K562 (cell line): ENCODE results near the gene LCP2. TPM values are rescaled to one million over a fixed set of nuclear protein-coding genes. Genes with fewer than 3 reads are reported as not detected.

Source experiments
- DIDO1 ChIP-seq: fragments of 450-650 bp; IDR thresholded peaks from 2 replicates; pipeline ENCODE4 v1.6.1; 2016; ENCODE audit warnings: low read depth, missing biosample characterization, missing genetic modification characterization
- E2F6 ChIP-seq, 2 experiments: IDR thresholded peaks; 2 replicates each; pipeline ENCODE4 v1.6.1; 2011; ENCODE audit warnings: borderline replicate concordance in 1 of 2, control low read depth in 1 of 2, low read depth in 1 of 2, low read length in 1 of 2, mild to moderate bottlenecking in 1 of 2, mixed read lengths in 1 of 2, moderate library complexity in 1 of 2; ENCODE audit not compliant: insufficient read depth in 1 of 2, insufficient read length in 1 of 2, poor library complexity in 1 of 2, severe bottlenecking in 1 of 2; ENCODE audit errors: extremely low read depth in 1 of 2
- EGR1 ChIP-seq: fragments of 450-650 bp; conservative IDR thresholded peaks from 2 replicates; pipeline ENCODE4 v1.6.1; 2017; ENCODE audit warnings: mild to moderate bottlenecking
- GMEB1 ChIP-seq: fragments of 250-450 bp; sonication (Bioruptor Pico); IDR thresholded peaks from 2 replicates; pipeline ENCODE4 v1.4.0; 2020; ENCODE audit warnings: mild to moderate bottlenecking
- ID3 ChIP-seq, 2 experiments: fragments of 250-450 bp in 1 of 2; fragments of 450-650 bp in 1 of 2; sonication (Bioruptor Pico) in 1 of 2; IDR thresholded peaks; 2 replicates each; pipeline versions ENCODE4 v1.6.1 to v1.8.0; 2016 to 2021; ENCODE audit warnings: mild to moderate bottlenecking in 2 of 2, moderate library complexity in 2 of 2, missing compliant biosample characterization in 1 of 2, missing genetic modification characterization in 1 of 2
- IRF9 ChIP-seq: fragments of 450-650 bp; IDR thresholded peaks from 2 replicates; pipeline ENCODE4 v1.6.1; 2016; ENCODE audit warnings: missing biosample characterization, missing genetic modification characterization
- MCM3 ChIP-seq: fragments of 450-650 bp; IDR thresholded peaks from 2 replicates; pipeline ENCODE4 v1.6.1; 2016
- NFXL1 ChIP-seq: fragments of 450-650 bp; formaldehyde crosslinking; IDR thresholded peaks from 2 replicates; pipeline ENCODE4 v1.4.0; 2021; ENCODE audit warnings: mild to moderate bottlenecking
- NKRF ChIP-seq: fragments of 450-650 bp; IDR thresholded peaks from 2 replicates; pipeline ENCODE4 v1.6.1; 2016; ENCODE audit warnings: borderline replicate concordance
- PHF20 ChIP-seq: fragments of 450-650 bp; IDR thresholded peaks from 2 replicates; pipeline ENCODE4 v1.6.1; 2018; ENCODE audit not compliant: partially characterized antibody
- POLR2A ChIP-seq: fragments of 450-650 bp; conservative IDR thresholded peaks from 2 replicates; pipeline ENCODE4 v1.6.1; 2016
- POLR2H ChIP-seq: IDR thresholded peaks from 2 replicates; pipeline ENCODE4 v1.6.1; 2016; ENCODE audit warnings: missing genetic modification characterization, low read depth, mild to moderate bottlenecking, control low read depth, missing compliant biosample characterization, moderate library complexity
- PURB ChIP-seq: sonication (generic); formaldehyde crosslinking; IDR thresholded peaks from 2 replicates; pipeline ENCODE4 v1.9.0; 2021; ENCODE audit warnings: low read depth, mild to moderate bottlenecking, missing genetic modification reagents
- RAD51 ChIP-seq: fragments of 450-650 bp; IDR thresholded peaks from 2 replicates; pipeline ENCODE4 v1.7.1; 2016; ENCODE audit warnings: low read depth, mild to moderate bottlenecking, borderline replicate concordance
- RBM15 ChIP-seq: fragments of 200-400 bp; formaldehyde crosslinking; IDR thresholded peaks from 2 replicates; pipeline ENCODE4 v1.6.1; 2018; ENCODE audit warnings: mild to moderate bottlenecking, low read length, moderate library complexity; ENCODE audit not compliant: insufficient read depth
- RBM25 ChIP-seq: fragments of 200-400 bp; formaldehyde crosslinking; IDR thresholded peaks from 2 replicates; pipeline ENCODE4 v1.6.1; 2018; ENCODE audit warnings: low read length, low read depth, moderate library complexity; ENCODE audit not compliant: severe bottlenecking
- STAT5A ChIP-seq: IDR thresholded peaks from 2 replicates; pipeline ENCODE4 v1.6.1; 2012; ENCODE audit warnings: low read length, inconsistent platforms, borderline replicate concordance
- YY1 ChIP-seq, 3 experiments: IDR thresholded peaks; 2 replicates each; pipeline ENCODE4 v1.6.1; 2011; ENCODE audit warnings: low read length in 2 of 3, mild to moderate bottlenecking in 2 of 3, moderate library complexity in 2 of 3, borderline replicate concordance in 1 of 3, control low read depth in 1 of 3, low read depth in 1 of 3; ENCODE audit not compliant: insufficient read depth in 3 of 3, insufficient replicate concordance in 2 of 3, control insufficient read depth in 1 of 3, insufficient read length in 1 of 3; ENCODE audit errors: extremely low read depth in 1 of 3
- ZNF589 ChIP-seq: fragments of 200-800 bp; sonication (Bioruptor generic); IDR thresholded peaks from 2 replicates; pipeline ENCODE4 v1.6.1; 2016; ENCODE audit warnings: low read depth, missing genetic modification characterization, missing compliant biosample characterization
- polyA plus RNA-seq, 8 experiments: library from polyadenylated mRNA; depleted of rRNA in 4 of 8; stranded (reverse) in 5 of 8; unstranded in 3 of 8; fragments of >200 nt; fragmentation: Nextera tagmentation in 2 of 8; fragmentation: Illumina TruSeq in 1 of 8; extraction: Ambion mirVana in 2 of 8; extraction: Trizol in 1 of 8; gene quantifications; 2 replicates each; pipeline versions ENCODE4 v1.2.1 to v1.2.3, GENCODE V29; 2011 to 2014; ENCODE audit warnings: inconsistent platforms in 1 of 8, missing spikeins in 1 of 8
- total RNA-seq, 7 experiments: library from RNA; depleted of rRNA in 6 of 7; stranded (reverse); fragments of >200 nt in 6 of 7; fragmentation: Illumina TruSeq in 2 of 7; extraction: Trizol in 2 of 7; gene quantifications; 2 replicates each; pipeline versions ENCODE4 v1.2.1 to v1.2.3, GENCODE V29; 2011 to 2021; ENCODE audit warnings: low replicate concordance in 1 of 7

The LCP2 gene
- total and polyA plus RNA-seq, 9 of the 15 experiments (the other 6 are each of a cell fraction or from before 2014, with no cell fraction given), result 4.0 to 31.3 (median 14.6) TPM

GRCh38 chr5:170307575-170308465 is 10.2 kb upstream of the LCP2 start (continued):
- TF ChIP-seq GMEB1 (CRISPR knock-in tag), result peak; percentile 60; the same call in 1 of the 2 replicates
- TF ChIP-seq IRF9 (tag), result no peak
- no peak for TF ChIP-seq STAT5A
- no peak for TF ChIP-seq POLR2A
- no peak for TF ChIP-seq PHF20
- TF ChIP-seq NKRF, result no peak; the same call in 1 of the 2 replicates
- 0 out of 2 replicates have a peak, but pooled peaks have one; percentile 11 for TF ChIP-seq EGR1
- TF ChIP-seq NFXL1 (CRISPR knock-in tag), result peak; percentile 48; the same call in 1 of the 2 replicates
- 0 out of 2 replicates have a peak, but pooled peaks have one; percentile 28 for TF ChIP-seq POLR2H (tag)
- no peak for TF ChIP-seq RBM15
- TF ChIP-seq ID3 (CRISPR knock-in tag; IDR thresholded peaks at IDR 0.05), result no peak
- peak; percentile 81 for TF ChIP-seq ID3 (tag; IDR thresholded peaks at IDR 0.05)
- TF ChIP-seq PURB (CRISPR knock-in tag), result no peak
- TF ChIP-seq RBM25, result no peak
- TF ChIP-seq E2F6 (IDR thresholded peaks at IDR 0.05; ENCODE audit: borderline replicate concordance in 1 of 2, extremely low read depth in 1 of 2, insufficient read depth in 1 of 2, insufficient read length in 1 of 2, low read depth in 1 of 2, low read length in 1 of 2, poor library complexity in 1 of 2, severe bottlenecking in 1 of 2), result peak; percentile 59 to 80
- peak; percentile 41 for TF ChIP-seq RAD51
- no peak for TF ChIP-seq MCM3
- TF ChIP-seq ZNF589 (CRISPR knock-in tag), result peak; percentile 96
- TF ChIP-seq YY1 (IDR thresholded peaks at IDR 0.05; ENCODE audit: borderline replicate concordance in 1 of 3, control insufficient read depth in 1 of 3, extremely low read depth in 1 of 3, insufficient read depth in 3 of 3, insufficient read length in 1 of 3, insufficient replicate concordance in 2 of 3, low read depth in 1 of 3, low read length in 2 of 3), result peak in 2 of 3 experiments; percentile 15 to 71
- TF ChIP-seq DIDO1, result peak; percentile 74
